ENCODE measurements around the gene PRR5L.

- TF ChIP-seq SP1 (CRISPR knock-in tag; IDR thresholded peaks at IDR 0.05) (no peak), HMGXB4 (CRISPR knock-in tag; IDR thresholded peaks at IDR 0.05) (no peak), ZNF274 (IDR thresholded peaks at IDR 0.05; ENCODE audit: borderline replicate concordance, low read depth, low read length) (no peak), SIX5 (IDR thresholded peaks at IDR 0.05; ENCODE audit: borderline replicate concordance in 1 of 2, insufficient read depth in 1 of 2, low read depth in 1 of 2, low read length in 2 of 2) (no peak), EP300 (IDR thresholded peaks at IDR 0.05; ENCODE audit: low read length) (no peak), ASH1L (IDR thresholded peaks at IDR 0.05; ENCODE audit: borderline replicate concordance, low read depth, partially characterized antibody) (no peak), TSHZ1 (CRISPR knock-in tag; IDR thresholded peaks at IDR 0.05) (no peak), ATF1 (CRISPR knock-in tag; IDR thresholded peaks at IDR 0.05) (no peak), ATF1 (tag; IDR thresholded peaks at IDR 0.05) (no peak), FOS (IDR thresholded peaks at IDR 0.05; ENCODE audit: extremely low read depth, insufficient read length) (no peak), FOSL1 (tag; conservative IDR thresholded peaks at IDR 0.05) (no peak), XRCC3 (IDR thresholded peaks at IDR 0.05) (no peak), POLR2A (conservative IDR thresholded peaks at IDR 0.05) (no peak), IRF1 (CRISPR knock-in tag; IDR thresholded peaks at IDR 0.05; ENCODE audit: borderline replicate concordance) (no peak), STAT5B (CRISPR knock-in tag; IDR thresholded peaks at IDR 0.05) (no peak)
Measured at GRCh38 chr11:36282926-36283325, 13.2 kb upstream of the PRR5L start.

Data from K562 (cell line).